Keratinocyte (primary cell): Measurements from ENCODE around the gene GPR15LG. TPM values are rescaled to one million over a fixed set of nuclear protein-coding genes. Genes with fewer than 3 reads are reported as not detected.

Experiments used
- DNase-seq: peaks from one replicate; pipeline ENCODE4 v3.0.0-alpha.2; 2011; ENCODE audit warnings: low read depth, missing footprints, low spot score
- FAIRE-seq: peaks from 2 replicates; lab custom pipeline; 2011; peaks lifted over from hg19 to GRCh38; lab: Jason Lieb, UNC
- H2AFZ ChIP-seq: 2 replicates; pipeline ENCODE4 v1.6.0; 2012; ENCODE audit warnings: low read length, control low read depth, inconsistent platforms; ENCODE audit not compliant: control insufficient read depth
- H3K27ac ChIP-seq: 2 replicates; pipeline ENCODE4 v1.5.1; 2011; ENCODE audit warnings: low read length; ENCODE audit not compliant: control insufficient read depth, insufficient read depth
- H3K27me3 ChIP-seq: 3 replicates; pipeline ENCODE4 v1.6.0; 2011; ENCODE audit warnings: low read length; ENCODE audit not compliant: control insufficient read depth, insufficient read depth; ENCODE audit errors: extremely low read depth
- H3K36me3 ChIP-seq, 2 experiments: 2 replicates in 1 of 2; 3 replicates in 1 of 2; pipeline ENCODE4 v1.5.1; 2011; ENCODE audit warnings: low read length in 2 of 2, mild to moderate bottlenecking in 1 of 2; ENCODE audit not compliant: control insufficient read depth in 2 of 2, insufficient read depth in 2 of 2; ENCODE audit errors: extremely low read depth in 1 of 2
- H3K4me1 ChIP-seq: 3 replicates; pipeline ENCODE4 v1.5.1; 2011; ENCODE audit warnings: low read length; ENCODE audit not compliant: control insufficient read depth, insufficient read depth; ENCODE audit errors: extremely low read depth
- H3K4me2 ChIP-seq: 3 replicates; pipeline ENCODE4 v1.6.0; 2011; ENCODE audit warnings: low read depth, low read length; ENCODE audit not compliant: control insufficient read depth, insufficient read depth; ENCODE audit errors: extremely low read depth
- H3K4me3 ChIP-seq, 3 experiments: fragments of 200-600 bp in 1 of 3; sonication (generic) in 1 of 3; 2 replicates in 2 of 3; 3 replicates in 1 of 3; pipeline ENCODE4 v1.5.1; 2011 to 2016; ENCODE audit warnings: low read length in 3 of 3, mild to moderate bottlenecking in 3 of 3, control low read depth in 2 of 3, inconsistent platforms in 1 of 3, low read depth in 1 of 3, mixed read lengths in 1 of 3, mixed run types in 1 of 3, moderate library complexity in 1 of 3; ENCODE audit not compliant: control insufficient read depth in 2 of 3, insufficient read depth in 2 of 3; ENCODE audit errors: extremely low read depth in 1 of 3
- H3K79me2 ChIP-seq: 2 replicates; pipeline ENCODE4 v1.6.0; 2012; ENCODE audit warnings: low read length; ENCODE audit not compliant: control insufficient read depth, insufficient read depth
- H3K9ac ChIP-seq: 3 replicates; pipeline ENCODE4 v1.6.0; 2011; ENCODE audit warnings: low read length; ENCODE audit not compliant: control insufficient read depth, insufficient read depth; ENCODE audit errors: extremely low read depth
- H3K9me1 ChIP-seq: 3 replicates; pipeline ENCODE4 v1.6.0; 2011; ENCODE audit warnings: low read length; ENCODE audit not compliant: control insufficient read depth, insufficient read depth; ENCODE audit errors: extremely low read depth
- H3K9me3 ChIP-seq: 2 replicates; pipeline ENCODE4 v1.5.1; 2012; ENCODE audit warnings: low read depth, low read length; ENCODE audit not compliant: control insufficient read depth
- H4K20me1 ChIP-seq: 3 replicates; pipeline ENCODE4 v1.6.0; 2011; ENCODE audit warnings: low read length; ENCODE audit not compliant: control insufficient read depth, insufficient read depth; ENCODE audit errors: extremely low read depth
- CTCF ChIP-seq, 3 experiments: IDR thresholded peaks in 1 of 3; conservative IDR thresholded peaks in 1 of 3; optimal IDR thresholded peaks in 1 of 3; 2 replicates in 2 of 3; 3 replicates in 1 of 3; pipeline versions ENCODE3 to v1.5.1; 2011; ENCODE audit warnings: low read length in 3 of 3, mild to moderate bottlenecking in 3 of 3, moderate library complexity in 2 of 3, control low read depth in 1 of 3, inconsistent platforms in 1 of 3; ENCODE audit not compliant: insufficient read depth in 2 of 3; ENCODE audit errors: extremely low read depth in 1 of 3
- EZH2 ChIP-seq: IDR thresholded peaks from one replicate; pipeline ENCODE4 v1.6.1; 2012; ENCODE audit warnings: inconsistent platforms, mild to moderate bottlenecking, low read length, moderate library complexity
- dilution Hi-C: fragments of 300-500 bp; cut with MboI; formaldehyde crosslinking; loops from one replicate; pipeline ENCODE4 v1.7.0; 2020; ENCODE audit warnings: low sequenced_read_pairs; ENCODE audit not compliant: extremely low pct_ligation_motif_present
- polyA plus RNA-seq, 5 experiments: library from polyadenylated mRNA; depleted of rRNA in 3 of 5; stranded (reverse) in 3 of 5; stranded (forward) in 1 of 5; unstranded in 1 of 5; fragments of >200 nt; gene quantifications; 1 replicate in 1 of 5; 2 replicates in 3 of 5; 3 replicates in 1 of 5; pipeline versions ENCODE4 v1.2.1 to v1.2.3, GENCODE V29; 2011 to 2012; ENCODE audit warnings: missing spikeins in 2 of 5, low read depth in 1 of 5, low replicate concordance in 1 of 5

GPR15LG gene
- polyA plus RNA-seq, 1 donor (not counting 4 experiments of a cell fraction or from before 2014, with no cell fraction given), result 10.4 TPM

- Histone ChIP-seq H3K4me3 (no peak overlapping the region), H3K9me3 (no peaks in the 10 kb centered on the region), H2AFZ (no peak overlapping the region), H3K79me2 (no peaks in the 10 kb centered on the region), H3K4me2 (no peak overlapping the region), H3K27me3 (no peaks in the 10 kb centered on the region), H3K9me1 (no peaks in the 10 kb centered on the region), H4K20me1 (no peaks in the 10 kb centered on the region), H3K36me3 (no peaks in the 10 kb centered on the region), H3K27ac (no peak overlapping the region), H3K9ac (no peak overlapping the region), H3K4me1 (no peaks in the 10 kb centered on the region)
- DNase-seq (no peak), FAIRE-seq (no peak)
- TF ChIP-seq EZH2, result no peak
- no peak for TF ChIP-seq CTCF (optimal IDR thresholded peaks at IDR 0.05 in 1 of 3, IDR thresholded peaks at IDR 0.05 in 1 of 3, conservative IDR thresholded peaks at IDR 0.05 in 1 of 3; ENCODE audit: extremely low read depth in 1 of 3, insufficient read depth in 2 of 3, low read length in 3 of 3)
- dilution Hi-C loops, result no loop called here
Measured at GRCh38 chr10:84234479-84234878, 60.9 kb downstream of the GPR15LG start.

Other genes with a start within 250 kb of the GPR15LG start
- gene GHITM, start 34.3 kb upstream of the GPR15LG start, polyA plus RNA-seq, result 146 to 214 TPM (median 175 TPM) in 3 replicates
- 1.4 to 5.7 TPM (median 5.2 TPM) in 3 replicates for gene CDHR1, start 20.7 kb downstream of the GPR15LG start, polyA plus RNA-seq
- gene LRIT2, start 51.7 kb downstream of the GPR15LG start, polyA plus RNA-seq, result not detected in 3 replicates
- gene LRIT1, start 67.7 kb downstream of the GPR15LG start, polyA plus RNA-seq, result not detected in 3 replicates
- not detected in 3 replicates for gene RGR, start 71.3 kb downstream of the GPR15LG start, polyA plus RNA-seq
- 22.1 to 28.0 TPM (median 26.7 TPM) in 3 replicates for gene CCSER2, start 154.8 kb downstream of the GPR15LG start, polyA plus RNA-seq